Measurements from ENCODE around the gene FAM174C. TPM values are rescaled to one million over a fixed set of nuclear protein-coding genes. Genes with fewer than 3 reads are reported as not detected.

FAM174C gene
- total RNA-seq, 1 donor, result 25.2 TPM

DNA sequence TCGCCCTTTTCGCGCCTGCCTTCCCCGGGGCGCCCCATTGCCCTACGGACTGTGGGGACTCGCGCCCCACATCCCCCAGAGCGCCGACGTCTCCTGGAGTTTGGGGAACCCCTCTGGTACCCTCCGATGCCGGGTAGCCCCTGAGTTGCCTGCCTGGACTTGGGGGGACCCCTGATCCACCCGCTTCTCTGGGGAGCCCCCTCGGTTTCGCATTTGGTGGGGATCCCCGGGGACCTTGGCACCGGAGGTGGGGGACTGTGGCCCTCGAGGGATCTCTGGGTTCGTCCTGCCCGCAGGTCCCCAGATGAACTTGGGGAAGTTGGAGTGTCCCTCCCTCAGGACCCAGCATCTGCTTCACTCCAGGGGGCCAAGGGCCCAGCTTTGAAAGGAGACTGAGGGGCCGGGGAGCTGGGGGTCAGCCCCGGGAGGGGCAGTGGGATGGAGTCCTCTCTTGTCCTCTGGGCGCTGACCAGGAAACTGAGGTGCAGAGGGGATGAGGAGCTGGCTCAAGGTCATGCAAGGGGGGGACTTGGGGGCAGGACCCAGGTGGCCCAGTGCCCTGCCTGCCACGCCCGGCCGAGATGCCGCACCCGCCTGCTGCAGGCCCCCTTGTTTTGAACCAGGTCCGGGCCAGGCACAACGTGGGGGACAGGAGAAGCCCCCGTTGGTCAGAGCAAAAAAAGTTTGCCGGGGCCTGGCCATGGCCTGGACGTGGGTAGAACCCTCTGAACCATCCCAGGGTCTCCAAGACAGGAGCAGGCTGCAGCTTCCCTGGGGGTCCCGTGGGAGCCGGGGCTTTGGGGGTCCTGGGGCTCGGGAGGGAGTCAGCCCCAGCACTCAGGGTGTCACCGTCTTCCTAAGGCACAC, 11.4 kb downstream of the FAM174C start:
- H3K4me3 ChIP-seq (ENCODE audit: low read depth, low read length), result no peak overlapping the region
- no peak for TF ChIP-seq CTCF (IDR thresholded peaks at IDR 0.05; ENCODE audit: insufficient read depth, low read length)
- no peak for DNase-seq (ENCODE audit: low read depth)

DNA sequence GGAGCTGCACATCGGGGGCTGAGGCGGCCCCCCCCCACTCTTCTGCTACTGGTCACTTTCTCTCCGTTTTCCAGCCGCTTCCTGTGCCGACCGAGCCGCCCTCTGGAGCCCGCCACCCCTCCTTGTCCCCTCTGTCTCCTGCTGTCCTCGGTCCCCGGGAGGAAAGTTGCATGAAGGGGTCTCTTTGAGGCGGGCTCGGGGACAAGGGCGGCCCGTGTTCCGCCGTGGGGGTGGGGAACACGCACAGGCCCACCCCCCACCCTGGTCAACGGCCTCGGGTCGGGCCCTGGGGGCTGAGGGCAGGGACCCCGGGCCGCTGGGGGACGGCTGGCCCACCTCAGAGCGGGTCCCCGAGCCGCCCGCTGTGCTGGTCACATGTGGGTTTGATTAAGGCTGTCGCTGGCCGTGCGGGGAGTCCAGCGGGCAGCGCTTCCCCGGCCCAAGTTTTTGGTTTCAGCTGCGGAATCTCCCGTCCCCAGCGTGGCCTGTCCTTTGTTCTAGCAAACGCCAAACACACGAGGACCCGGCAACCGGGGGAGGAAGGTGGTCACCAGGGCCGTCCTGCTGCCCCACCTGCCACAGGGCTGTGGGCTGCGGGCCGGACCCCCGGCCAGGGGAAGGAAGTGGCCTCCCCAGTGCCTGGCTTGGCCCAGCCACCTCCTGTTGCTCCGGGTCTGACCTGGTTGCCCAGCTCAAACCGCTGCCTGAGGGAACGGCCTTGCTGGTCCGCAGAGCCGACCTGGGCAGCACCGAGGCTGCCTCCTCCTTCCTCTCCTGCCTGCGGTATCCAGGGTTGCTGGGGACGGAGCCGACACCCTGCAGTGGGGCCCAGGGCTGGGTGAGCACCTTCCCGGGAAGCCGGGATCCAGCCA, 12.3 kb downstream of the FAM174C start:
- H3K4me3 ChIP-seq (ENCODE audit: low read depth, low read length), result no peak overlapping the region
- DNase-seq (ENCODE audit: low read depth), result no peak
- no peak for TF ChIP-seq CTCF (IDR thresholded peaks at IDR 0.05; ENCODE audit: insufficient read depth, low read length)

DNA sequence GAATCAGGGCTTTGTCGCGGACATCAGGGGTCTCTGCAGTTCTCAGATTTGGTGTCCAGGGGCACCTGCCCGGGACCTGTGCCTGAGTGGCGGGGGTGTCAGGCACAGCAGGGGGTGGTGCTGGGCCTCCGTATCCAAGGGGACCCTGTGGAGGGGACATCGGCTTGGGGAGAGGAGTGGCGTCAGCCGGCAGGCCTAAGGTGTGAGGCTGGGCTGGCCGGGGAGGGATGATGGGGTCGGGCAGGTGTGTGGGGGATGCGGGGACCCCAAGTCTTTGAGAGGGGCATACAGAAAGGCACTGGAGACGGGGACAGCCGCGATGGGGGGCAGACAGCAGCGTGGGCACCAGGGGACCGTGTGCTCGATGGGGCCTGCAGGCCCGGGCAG, 12.9 kb downstream of the FAM174C start:
- no peak for DNase-seq (ENCODE audit: low read depth)
- no peak overlapping the region for H3K4me3 ChIP-seq (ENCODE audit: low read depth, low read length)
- TF ChIP-seq CTCF (IDR thresholded peaks at IDR 0.05; ENCODE audit: insufficient read depth, low read length), result no peak

DNA sequence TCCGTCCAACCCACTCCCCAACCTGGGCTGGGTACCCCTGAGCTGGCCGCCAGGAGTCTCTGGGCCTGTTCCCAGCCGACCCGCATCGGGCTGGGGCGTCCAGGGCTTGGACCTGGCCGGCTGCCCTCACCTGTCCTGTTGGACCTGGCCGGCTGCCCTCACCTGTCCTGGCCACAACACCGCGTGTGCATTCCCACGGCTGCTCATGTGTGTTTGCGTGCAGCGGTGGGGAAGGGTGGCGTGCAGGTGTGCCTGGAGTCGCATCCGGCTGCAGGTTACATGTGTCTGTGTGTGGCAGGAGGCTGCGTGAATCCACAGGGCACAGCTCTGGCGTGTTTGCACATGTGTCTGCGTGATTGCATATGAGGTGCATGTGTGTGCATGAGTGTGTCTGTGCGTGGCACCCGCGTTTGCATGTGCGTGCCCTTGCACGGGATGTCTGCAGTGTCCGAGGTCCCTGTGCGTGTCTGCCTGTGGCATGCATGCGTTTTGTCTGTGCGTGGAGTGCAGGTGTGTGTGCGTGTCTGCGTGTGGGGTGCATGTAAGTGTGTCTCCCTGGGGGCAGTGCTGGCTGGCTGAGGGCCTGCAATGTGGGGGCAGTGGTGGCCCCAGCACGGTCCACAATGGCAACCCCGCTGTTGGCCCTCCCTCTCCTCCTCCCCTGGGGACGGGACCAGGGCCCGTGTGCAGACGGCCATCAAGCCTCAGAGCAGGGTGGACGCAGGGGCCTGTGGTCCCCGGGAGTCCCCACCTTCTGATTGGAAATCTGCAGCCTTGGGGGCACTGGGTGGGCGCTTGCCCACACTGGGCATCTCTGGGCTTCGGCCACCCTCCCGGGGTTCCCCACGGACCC, 13.7 kb downstream of the FAM174C start:
- DNase-seq (ENCODE audit: low read depth), result no peak

GRCh38 chr19:1289686-1290025, 14.3 kb downstream of the FAM174C start:
- DNase-seq (ENCODE audit: low read depth), result no peak
- TF ChIP-seq CTCF (IDR thresholded peaks at IDR 0.05; ENCODE audit: insufficient read depth, low read length), result no peak
- no peak overlapping the region for H3K4me3 ChIP-seq (ENCODE audit: low read depth, low read length)

More for the DNA sequence above, 13.7 kb downstream of the FAM174C start:
- H3K4me3 ChIP-seq (ENCODE audit: low read depth, low read length), result no peak overlapping the region
- TF ChIP-seq CTCF (IDR thresholded peaks at IDR 0.05; ENCODE audit: insufficient read depth, low read length), result no peak

DNA sequence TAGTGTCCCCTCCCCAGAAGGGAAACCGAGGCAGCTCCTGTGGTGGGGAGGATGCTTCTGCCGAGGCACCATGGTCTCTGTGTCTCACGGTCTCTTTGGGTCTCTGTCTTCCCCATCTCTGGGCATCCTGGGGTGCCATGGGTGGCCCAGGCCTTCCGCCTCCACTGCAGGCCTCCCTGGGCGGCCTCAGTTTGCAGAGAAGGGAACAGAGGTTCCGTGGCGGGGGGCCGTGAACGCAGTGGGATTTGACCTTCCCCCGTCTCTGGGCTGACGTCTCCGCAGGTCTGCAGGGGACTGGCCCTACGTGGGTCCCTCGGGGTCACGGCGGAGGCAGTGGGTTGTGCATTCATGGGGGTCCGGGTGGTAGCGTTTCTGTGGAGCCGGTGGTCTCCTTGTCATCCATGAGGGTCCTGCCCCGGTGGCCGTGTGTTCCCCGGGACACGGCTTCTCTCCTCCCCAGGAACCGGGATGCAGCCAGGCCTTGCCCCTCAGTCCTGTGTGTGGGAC, 14.9 kb downstream of the FAM174C start:
- no peak for TF ChIP-seq CTCF (IDR thresholded peaks at IDR 0.05; ENCODE audit: insufficient read depth, low read length)
- no peak overlapping the region for H3K4me3 ChIP-seq (ENCODE audit: low read depth, low read length)
- DNase-seq (ENCODE audit: low read depth), result no peak
